ENCODE data around the gene NAGPA. TPM values are rescaled to one million over a fixed set of nuclear protein-coding genes. Genes with fewer than 3 reads are reported as not detected.

NAGPA gene
- total RNA-seq, 4 donors from 2014 or later, result 25.3 to 35.1 (median 31.0) TPM

GRCh38 chr16:5069854-5070253 is 36.1 kb upstream of the NAGPA start:
- peaks cover 1% of the 10 kb centered on the region for H3K36me3 ChIP-seq
- peaks cover 17% of the 10 kb centered on the region for H3K4me1 ChIP-seq
- DNase-seq (ENCODE audit: low spot score in 2 of 2), result no peak
- no peak for TF ChIP-seq EP300 (IDR thresholded peaks at IDR 0.05)
- no peak for TF ChIP-seq POLR2AphosphoS5 (IDR thresholded peaks at IDR 0.05)
- TF ChIP-seq POLR2A (IDR thresholded peaks at IDR 0.05), result no peak
- TF ChIP-seq, protein P1, sequence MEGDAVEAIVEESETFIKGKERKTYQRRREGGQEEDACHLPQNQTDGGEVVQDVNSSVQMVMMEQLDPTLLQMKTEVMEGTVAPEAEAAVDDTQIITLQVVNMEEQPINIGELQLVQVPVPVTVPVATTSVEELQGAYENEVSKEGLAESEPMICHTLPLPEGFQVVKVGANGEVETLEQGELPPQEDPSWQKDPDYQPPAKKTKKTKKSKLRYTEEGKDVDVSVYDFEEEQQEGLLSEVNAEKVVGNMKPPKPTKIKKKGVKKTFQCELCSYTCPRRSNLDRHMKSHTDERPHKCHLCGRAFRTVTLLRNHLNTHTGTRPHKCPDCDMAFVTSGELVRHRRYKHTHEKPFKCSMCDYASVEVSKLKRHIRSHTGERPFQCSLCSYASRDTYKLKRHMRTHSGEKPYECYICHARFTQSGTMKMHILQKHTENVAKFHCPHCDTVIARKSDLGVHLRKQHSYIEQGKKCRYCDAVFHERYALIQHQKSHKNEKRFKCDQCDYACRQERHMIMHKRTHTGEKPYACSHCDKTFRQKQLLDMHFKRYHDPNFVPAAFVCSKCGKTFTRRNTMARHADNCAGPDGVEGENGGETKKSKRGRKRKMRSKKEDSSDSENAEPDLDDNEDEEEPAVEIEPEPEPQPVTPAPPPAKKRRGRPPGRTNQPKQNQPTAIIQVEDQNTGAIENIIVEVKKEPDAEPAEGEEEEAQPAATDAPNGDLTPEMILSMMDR (IDR thresholded peaks at IDR 0.05), result no peak
- H3K27ac ChIP-seq, result no peak overlapping the region
- H3K27me3 ChIP-seq, result no peaks in the 10 kb centered on the region
- no peaks in the 10 kb centered on the region for H3K9me3 ChIP-seq
- WGBS, result 94% methylated on average over 8 of the region's 9 CpGs
- H3K4me3 ChIP-seq, result no peak overlapping the region

- WGBS, result 90% methylated on average over 9 of the region's 9 CpGs
These were observed 35.3 kb upstream of the NAGPA start for GRCh38 chr16:5069048-5069447.

DNA sequence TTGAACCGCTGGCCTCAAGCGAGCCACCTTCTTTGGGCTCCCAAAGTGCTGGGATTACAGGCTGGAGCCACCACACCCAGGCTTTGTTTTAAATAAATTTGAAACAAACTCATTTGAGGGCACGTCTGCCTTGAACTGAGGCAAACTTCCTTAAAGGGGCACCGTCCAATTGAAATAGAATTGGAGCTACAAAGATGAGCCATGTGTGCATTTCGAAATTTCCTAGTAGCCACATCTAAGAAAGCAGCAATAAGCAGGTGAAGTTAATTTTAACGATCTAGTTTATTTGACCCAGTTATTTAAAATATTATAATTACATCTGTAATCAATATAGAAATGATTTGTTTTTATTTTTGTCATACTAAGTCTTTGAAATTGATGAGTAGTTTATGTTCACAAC is 32.8 kb upstream of the NAGPA start:
- Histone ChIP-seq H3K27ac (no peak overlapping the region), H3K9me3 (no peaks in the 10 kb centered on the region)
- WGBS, result 61% methylated on average over 4 of the region's 6 CpGs

More at GRCh38 chr16:5069048-5069447, 35.3 kb upstream of the NAGPA start:
- no peaks in the 10 kb centered on the region for H3K36me3 ChIP-seq
- no peak overlapping the region for H3K27ac ChIP-seq
- H3K9me3 ChIP-seq, result no peaks in the 10 kb centered on the region
- no peak overlapping the region for H3K4me3 ChIP-seq
- H3K4me1 ChIP-seq, result peaks cover 17% of the 10 kb centered on the region
- no peaks in the 10 kb centered on the region for H3K27me3 ChIP-seq
- DNase-seq (ENCODE audit: low spot score in 2 of 2), result no peak
- TF ChIP-seq EP300 (IDR thresholded peaks at IDR 0.05) (no peak), POLR2AphosphoS5 (IDR thresholded peaks at IDR 0.05) (no peak), POLR2A (IDR thresholded peaks at IDR 0.05) (no peak)
- TF ChIP-seq, protein P1 (IDR thresholded peaks at IDR 0.05), result no peak

DNA sequence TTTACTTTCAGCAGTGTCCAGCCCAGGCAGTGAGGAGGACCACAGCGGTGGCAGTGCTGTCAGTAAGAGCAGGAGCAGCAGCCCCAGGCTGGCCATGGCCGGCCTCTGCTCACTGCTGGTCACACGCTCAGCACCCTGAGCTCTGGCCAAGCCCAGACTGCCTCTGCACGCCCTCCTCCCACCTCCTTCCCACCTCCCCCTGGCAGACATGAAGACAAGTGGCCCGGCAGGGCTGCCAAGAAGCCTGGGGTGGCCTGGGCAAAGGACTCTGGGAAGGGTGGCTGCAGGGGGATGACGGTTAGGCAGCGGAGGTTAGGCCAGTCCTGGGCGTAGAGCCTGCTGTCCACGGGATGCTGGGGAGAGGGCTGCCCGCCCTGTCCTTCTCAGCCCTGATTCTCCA is 32.1 kb upstream of the NAGPA start, which contains the start of gene C16orf89:
Gene C16orf89 (minus strand): TSS at position 144 of the 400 bp plus-strand sequence. CDS start 48 bp downstream, at position 96.
- Histone ChIP-seq H3K9me3 (no peaks in the 10 kb centered on the region), H3K27me3 (no peaks in the 10 kb centered on the region), H3K4me1 (no peaks in the 10 kb centered on the region), H3K27ac (no peak within 1 kb of the TSS), H3K4me3 (no peak within 1 kb of the TSS), H3K36me3 (no peaks in the 10 kb centered on the region)
- no peak for DNase-seq (ENCODE audit: low spot score in 2 of 2)
- TF ChIP-seq POLR2AphosphoS5 (IDR thresholded peaks at IDR 0.05), result no peak
- TF ChIP-seq EP300 (IDR thresholded peaks at IDR 0.05), result no peak
- no peak for TF ChIP-seq POLR2A (IDR thresholded peaks at IDR 0.05)
- TF ChIP-seq, protein P1 (IDR thresholded peaks at IDR 0.05), result no peak
- WGBS, result 71% methylated on average over 5 of the region's 10 CpGs

More for the DNA sequence above, 32.8 kb upstream of the NAGPA start:
- DNase-seq (ENCODE audit: low spot score in 2 of 2), result no peak
- no peak overlapping the region for H3K4me3 ChIP-seq
- no peak for TF ChIP-seq POLR2A (IDR thresholded peaks at IDR 0.05)
- no peak for TF ChIP-seq EP300 (IDR thresholded peaks at IDR 0.05)
- TF ChIP-seq POLR2AphosphoS5 (IDR thresholded peaks at IDR 0.05), result no peak
- TF ChIP-seq, protein P1 (IDR thresholded peaks at IDR 0.05), result no peak
- peaks cover 4% of the 10 kb centered on the region for H3K4me1 ChIP-seq
- no peaks in the 10 kb centered on the region for H3K36me3 ChIP-seq
- no peaks in the 10 kb centered on the region for H3K27me3 ChIP-seq

DNA sequence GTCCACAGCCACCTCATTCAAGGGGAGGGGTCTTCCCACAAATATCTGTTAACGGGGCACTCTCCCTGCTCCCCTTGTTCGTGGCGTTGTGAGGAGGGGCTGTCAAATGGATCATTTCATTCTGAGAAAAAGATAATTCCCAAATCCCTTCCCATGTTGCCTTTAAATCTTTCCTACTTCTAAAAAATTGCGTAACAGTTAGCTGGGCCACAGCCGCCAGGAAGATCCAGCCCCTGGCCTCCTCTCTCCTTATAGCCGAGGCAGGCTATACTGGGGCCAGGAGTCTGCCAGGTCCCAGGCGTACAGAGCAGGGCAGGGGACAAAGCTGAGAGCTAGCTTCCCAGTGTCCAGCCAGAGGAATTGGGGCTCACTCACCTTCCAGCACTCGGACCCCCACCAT is 31.6 kb upstream of the NAGPA start:
- no peak overlapping the region for H3K27ac ChIP-seq
- no peaks in the 10 kb centered on the region for H3K36me3 ChIP-seq
- H3K4me3 ChIP-seq, result no peak overlapping the region
- TF ChIP-seq POLR2A (IDR thresholded peaks at IDR 0.05) (no peak), POLR2AphosphoS5 (IDR thresholded peaks at IDR 0.05) (no peak)
- TF ChIP-seq, protein P1 (IDR thresholded peaks at IDR 0.05), result no peak
- DNase-seq (ENCODE audit: low spot score in 2 of 2), result no peak
- H3K4me1 ChIP-seq, result no peaks in the 10 kb centered on the region
- no peaks in the 10 kb centered on the region for H3K9me3 ChIP-seq
- 58% methylated on average over 8 of the region's 8 CpGs for WGBS
- H3K27me3 ChIP-seq, result no peaks in the 10 kb centered on the region

All from suprapubic skin (tissue), 4 donors.